Smooth muscle cell (in vitro differentiated cells): Measurements from ENCODE around the gene ANKFN1. TPM values are rescaled to one million over a fixed set of nuclear protein-coding genes. Genes with fewer than 3 reads are reported as not detected.

Experiments
- DNase-seq: peaks from one replicate; lab custom pipeline; 2025; ENCODE audit not compliant: unreplicated experiment; lab: John Stamatoyannopoulos, UW
- H2AFZ ChIP-seq: fragments of 200-600 bp; sonication (generic); 2 replicates; pipeline ENCODE4 v1.6.0; 2016; ENCODE audit warnings: antibody characterized with exemption, low read depth, mild to moderate bottlenecking
- H3F3A ChIP-seq: fragments of 200-600 bp; sonication (generic); 2 replicates; pipeline ENCODE4 v1.6.0; 2017; ENCODE audit warnings: antibody characterized with exemption, low read depth
- H3K27ac ChIP-seq: fragments of 200-600 bp; sonication (generic); 2 replicates; pipeline ENCODE4 v1.5.1; 2016; ENCODE audit warnings: low read depth, mild to moderate bottlenecking
- H3K27me3 ChIP-seq: fragments of 200-600 bp; sonication (generic); 2 replicates; pipeline ENCODE4 v1.6.1; 2016; ENCODE audit warnings: low read depth, mild to moderate bottlenecking
- H3K36me3 ChIP-seq: fragments of 200-600 bp; sonication (generic); 2 replicates; pipeline ENCODE4 v1.5.1; 2016; ENCODE audit warnings: low read depth
- H3K4me1 ChIP-seq: fragments of 200-600 bp; sonication (generic); 2 replicates; pipeline ENCODE4 v1.5.1; 2016; ENCODE audit warnings: low read depth
- H3K4me2 ChIP-seq: fragments of 200-600 bp; sonication (generic); 2 replicates; pipeline ENCODE4 v1.6.0; 2016; ENCODE audit warnings: mild to moderate bottlenecking
- H3K4me3 ChIP-seq: fragments of 200-600 bp; sonication (generic); 2 replicates; pipeline ENCODE4 v1.5.1; 2016; ENCODE audit warnings: mild to moderate bottlenecking
- H3K79me2 ChIP-seq: fragments of 200-600 bp; sonication (generic); 2 replicates; pipeline ENCODE4 v1.6.0; 2016; ENCODE audit warnings: low read depth, mild to moderate bottlenecking
- H3K9ac ChIP-seq: fragments of 200-600 bp; sonication (generic); 2 replicates; pipeline ENCODE4 v1.6.0; 2016; ENCODE audit warnings: low read depth
- H3K9me3 ChIP-seq: fragments of 200-600 bp; sonication (generic); replicated peaks from 2 replicates; pipeline ENCODE4 v1.5.1; 2016; ENCODE audit warnings: low read depth
- H4K20me1 ChIP-seq: fragments of 200-600 bp; sonication (generic); 2 replicates; pipeline ENCODE4 v1.6.0; 2016; ENCODE audit warnings: low read depth
- WGBS: methylation state at CpG from one replicate; pipeline ENCODE4 v1.1.7; 2016; ENCODE audit warnings: low lambda C conversion rate; 5-methylcytosine and 5-hydroxymethylcytosine counted together
- polyA plus RNA-seq: library from polyadenylated mRNA; unstranded; fragments of >200 nt; fragmentation: Nextera tagmentation; extraction: Ambion mirVana; gene quantifications from 2 replicates; pipeline ENCODE4 v1.2.1, GENCODE V29; 2016
- total RNA-seq: library from RNA; depleted of rRNA; stranded (reverse); fragments of >200 nt; gene quantifications from 2 replicates; pipeline ENCODE4 v1.2.3, GENCODE V29; 2014
- TF ChIP-seq, protein P1 (sequence below): fragments of 200-600 bp; sonication (generic); IDR thresholded peaks from 2 replicates; pipeline ENCODE4 v1.5.1; 2017; ENCODE audit warnings: borderline replicate concordance, mild to moderate bottlenecking, antibody characterized with exemption; ENCODE audit not compliant: insufficient read depth, poor library complexity, severe bottlenecking

The ANKFN1 gene
- total and polyA plus RNA-seq, 2 experiments from 2014 or later = 0.24 to 0.45 TPM

DNA sequence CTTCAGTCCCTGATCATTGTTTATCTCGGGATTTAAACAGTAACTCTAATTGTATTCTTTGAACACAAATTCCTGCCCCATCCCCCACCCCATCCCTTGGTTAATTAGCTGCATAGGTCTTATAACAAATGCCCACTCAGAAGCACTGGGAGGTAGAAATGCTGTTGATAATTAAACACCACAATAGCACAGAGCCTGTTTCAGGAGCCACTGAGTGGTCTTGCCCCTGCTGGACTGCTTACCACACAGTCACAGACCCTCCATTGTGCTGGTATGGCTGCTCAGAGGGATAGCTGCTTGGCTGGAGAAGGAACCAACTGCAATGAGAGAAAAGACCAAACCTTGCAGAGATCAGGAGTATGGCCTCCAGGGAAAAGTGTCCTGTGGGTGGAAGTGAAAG, 214.1 kb downstream of the ANKFN1 start:
- Histone ChIP-seq H3K9ac (no peak overlapping the region), H3K27ac (no peak overlapping the region), H3K9me3 (no peaks in the 10 kb centered on the region), H2AFZ (no peak overlapping the region), H4K20me1 (no peaks in the 10 kb centered on the region), H3K4me1 (peaks cover 10% of the 10 kb centered on the region), H3K27me3 (no peaks in the 10 kb centered on the region), H3K79me2 (no peaks in the 10 kb centered on the region), H3F3A (no peaks in the 10 kb centered on the region), H3K36me3 (no peaks in the 10 kb centered on the region), H3K4me3 (no peak overlapping the region), H3K4me2 (no peak overlapping the region)
- DNase-seq = no peak
- WGBS = 82% methylated on average over 1 of the region's 1 CpG
- TF ChIP-seq, protein P1, sequence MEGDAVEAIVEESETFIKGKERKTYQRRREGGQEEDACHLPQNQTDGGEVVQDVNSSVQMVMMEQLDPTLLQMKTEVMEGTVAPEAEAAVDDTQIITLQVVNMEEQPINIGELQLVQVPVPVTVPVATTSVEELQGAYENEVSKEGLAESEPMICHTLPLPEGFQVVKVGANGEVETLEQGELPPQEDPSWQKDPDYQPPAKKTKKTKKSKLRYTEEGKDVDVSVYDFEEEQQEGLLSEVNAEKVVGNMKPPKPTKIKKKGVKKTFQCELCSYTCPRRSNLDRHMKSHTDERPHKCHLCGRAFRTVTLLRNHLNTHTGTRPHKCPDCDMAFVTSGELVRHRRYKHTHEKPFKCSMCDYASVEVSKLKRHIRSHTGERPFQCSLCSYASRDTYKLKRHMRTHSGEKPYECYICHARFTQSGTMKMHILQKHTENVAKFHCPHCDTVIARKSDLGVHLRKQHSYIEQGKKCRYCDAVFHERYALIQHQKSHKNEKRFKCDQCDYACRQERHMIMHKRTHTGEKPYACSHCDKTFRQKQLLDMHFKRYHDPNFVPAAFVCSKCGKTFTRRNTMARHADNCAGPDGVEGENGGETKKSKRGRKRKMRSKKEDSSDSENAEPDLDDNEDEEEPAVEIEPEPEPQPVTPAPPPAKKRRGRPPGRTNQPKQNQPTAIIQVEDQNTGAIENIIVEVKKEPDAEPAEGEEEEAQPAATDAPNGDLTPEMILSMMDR = no peak

DNA sequence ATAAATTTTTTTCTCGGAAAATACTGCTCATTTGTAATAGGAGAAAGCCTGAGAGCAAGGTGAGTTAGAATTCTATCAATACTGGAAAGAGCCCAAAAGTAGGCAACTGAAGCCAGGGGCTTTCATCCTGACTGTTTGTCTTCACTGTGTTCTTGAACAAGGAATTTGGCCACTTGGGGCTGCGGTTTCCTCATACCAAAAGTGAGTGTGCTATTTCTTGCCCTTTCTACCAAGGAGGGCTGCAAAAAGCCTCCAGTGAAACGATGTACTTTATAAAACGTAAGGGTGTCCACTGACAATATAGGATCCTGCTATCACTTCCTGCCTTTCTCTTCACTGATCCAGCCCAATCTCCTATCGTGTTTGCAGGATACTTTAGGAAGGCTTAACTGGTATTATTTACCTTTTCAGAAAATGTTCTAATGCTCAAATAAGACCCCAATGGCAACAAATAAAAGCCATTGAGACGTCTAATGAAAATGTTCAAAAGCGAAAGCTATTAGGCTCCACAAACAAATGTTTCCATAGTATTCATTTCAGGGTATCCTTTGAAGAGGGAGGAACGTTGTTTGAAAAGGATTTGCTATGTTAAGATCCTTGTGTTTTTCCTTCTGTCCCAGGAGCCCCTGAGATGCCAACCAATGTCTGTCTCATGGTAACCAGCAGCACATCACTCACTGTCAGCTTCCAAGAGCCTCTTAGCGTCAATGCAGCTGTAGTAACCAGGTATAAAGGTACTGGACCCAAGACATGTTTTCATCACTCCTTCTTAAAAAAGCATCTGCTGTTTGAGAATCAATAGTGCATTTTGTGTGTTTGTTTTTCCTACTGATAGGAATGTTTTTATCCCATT, 220.9 kb downstream of the ANKFN1 start:
- TF ChIP-seq, protein P1 = no peak
- DNase-seq = no peak
- Histone ChIP-seq H3K9ac (no peak overlapping the region), H3K79me2 (no peaks in the 10 kb centered on the region), H3K4me2 (no peak overlapping the region), H2AFZ (no peak overlapping the region), H3K4me1 (peaks cover 14% of the 10 kb centered on the region), H3F3A (no peaks in the 10 kb centered on the region), H3K36me3 (no peaks in the 10 kb centered on the region), H3K27ac (no peak overlapping the region), H4K20me1 (no peaks in the 10 kb centered on the region), H3K4me3 (no peak overlapping the region), H3K9me3 (no peaks in the 10 kb centered on the region), H3K27me3 (no peaks in the 10 kb centered on the region)
- 77% methylated on average over 9 of the region's 9 CpGs for WGBS

DNA sequence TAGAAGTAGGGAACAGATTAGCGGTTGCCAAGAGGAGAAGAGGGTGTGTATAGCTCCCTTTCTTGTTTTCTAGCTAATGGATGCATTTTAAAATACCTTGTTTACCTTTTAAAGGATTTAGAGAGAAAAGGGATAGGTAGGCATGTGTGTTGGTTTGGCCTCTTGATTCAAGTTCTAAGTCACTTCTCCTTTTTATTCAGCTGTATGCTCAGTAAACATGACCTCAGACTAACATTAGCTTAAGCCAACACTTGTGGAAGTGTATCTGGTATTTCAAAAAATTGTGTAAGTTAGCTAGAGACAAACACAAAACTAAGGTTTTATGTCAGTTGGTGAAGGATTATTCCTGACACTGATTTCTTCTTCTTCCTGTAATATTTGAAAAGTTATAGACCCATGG, 236.1 kb downstream of the ANKFN1 start:
- no peaks in the 10 kb centered on the region for H3K79me2 ChIP-seq
- no peak overlapping the region for H3K4me3 ChIP-seq
- TF ChIP-seq, protein P1 = no peak
- H3K27me3 ChIP-seq = no peaks in the 10 kb centered on the region
- no peak for DNase-seq
- H3K9ac ChIP-seq = no peak overlapping the region
- H3K27ac ChIP-seq = no peak overlapping the region
- no peaks in the 10 kb centered on the region for H4K20me1 ChIP-seq
- no peaks in the 10 kb centered on the region for H3K36me3 ChIP-seq
- 98% methylated on average over 1 of the region's 1 CpG for WGBS
- H2AFZ ChIP-seq = no peak overlapping the region
- no peak overlapping the region for H3K4me2 ChIP-seq
- H3K4me1 ChIP-seq = no peaks in the 10 kb centered on the region
- H3F3A ChIP-seq = peaks cover 4% of the 10 kb centered on the region
- H3K9me3 ChIP-seq = peaks cover 4% of the 10 kb centered on the region

DNA sequence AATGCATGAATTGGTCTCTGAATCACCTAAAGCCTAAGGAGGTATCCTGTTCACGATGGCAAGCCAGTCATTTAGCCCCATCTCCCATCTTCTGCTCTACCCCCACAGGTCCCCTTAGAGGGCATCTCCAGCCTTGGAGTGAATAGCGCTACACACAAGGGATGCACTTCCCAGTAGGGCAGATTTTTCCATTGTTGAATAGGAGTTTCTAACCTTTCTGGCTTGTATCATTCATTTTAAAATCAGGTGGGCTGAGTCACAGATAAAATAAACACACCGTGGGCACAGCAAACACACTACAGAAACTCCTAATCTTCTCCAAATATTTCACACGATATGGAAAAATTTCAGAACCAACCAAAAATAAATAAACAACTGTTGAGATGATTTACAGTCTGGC, 239.0 kb downstream of the ANKFN1 start:
- 53% methylated on average over 4 of the region's 4 CpGs for WGBS

More for the DNA sequence above, 239.0 kb downstream of the ANKFN1 start:
- H3F3A ChIP-seq = peaks cover 4% of the 10 kb centered on the region
- H3K36me3 ChIP-seq = no peaks in the 10 kb centered on the region
- peaks cover 4% of the 10 kb centered on the region for H3K9me3 ChIP-seq
- no peaks in the 10 kb centered on the region for H3K27me3 ChIP-seq
- no peaks in the 10 kb centered on the region for H4K20me1 ChIP-seq
- H3K4me2 ChIP-seq = no peak overlapping the region
- TF ChIP-seq, protein P1 = no peak
- H3K4me3 ChIP-seq = no peak overlapping the region
- no peak overlapping the region for H3K9ac ChIP-seq
- no peaks in the 10 kb centered on the region for H3K4me1 ChIP-seq
- H2AFZ ChIP-seq = no peak overlapping the region
- peak overlapping the region; percentile 19 for H3K27ac ChIP-seq
- no peak for DNase-seq
- H3K79me2 ChIP-seq = no peaks in the 10 kb centered on the region
